Measurements from ENCODE around the gene CASP1. TPM values are rescaled to one million over a fixed set of nuclear protein-coding genes. Genes with fewer than 3 reads are reported as not detected.
"Not testable (repeated sequence)": the region's sequence is repeated elsewhere in the genome, so short reads cannot be mapped to it uniquely, and the experiment has no call there.

Gene CASP1
- total and polyA plus RNA-seq, 10 donors, result 57.7 to 158 (median 103) TPM

GRCh38 chr11:105070306-105070705, 35.4 kb upstream of the CASP1 start:
- no peak for TF ChIP-seq POLR2A (IDR thresholded peaks at IDR 0.05)
- no peak for TF ChIP-seq POLR2AphosphoS5 (IDR thresholded peaks at IDR 0.05)
- TF ChIP-seq CTCF (IDR thresholded peaks at IDR 0.05 in 8 of 11, conservative IDR thresholded peaks at IDR 0.05 in 3 of 11), result no peak
- DNase-seq, result no peak
- peak overlapping the region in 1 of 8 donors; percentile 33 for H3K4me3 ChIP-seq
- H3K4me1 ChIP-seq, result peaks cover 0 to 7% (median 0%) of the 10 kb centered on the region in 6 donors
- intact Hi-C loops (cut with DNase I; ENCODE audit: low total_unique reads), result no loop called here
- whole genome bisulfite sequencing, 5 donors, result 71 to 83% (median 76%) methylated on average over 4 of the region's 4 CpGs
- no peaks in the 10 kb centered on the region for H3K9me3 ChIP-seq
- peak overlapping the region in 2 of 8 donors; percentile 53 to 54 for H3K27ac ChIP-seq
- H3K27me3 ChIP-seq (replicated peaks in 1 of 7), result no peaks in the 10 kb centered on the region
- no peaks in the 10 kb centered on the region for H3K36me3 ChIP-seq

- WGBS, 5 donors, result 0 to 94% (median 74%) methylated on average over 1 to 2 of the region's 2 CpGs
- H3K4me3 ChIP-seq; DNase-seq; H3K27me3 ChIP-seq (replicated peaks in 1 of 7); intact Hi-C loops (cut with DNase I; ENCODE audit: low total_unique reads); H3K9me3 ChIP-seq; H3K4me1 ChIP-seq; H3K36me3 ChIP-seq; H3K27ac ChIP-seq: not testable (repeated sequence)
Observed at GRCh38 chr11:105069749-105070148, 34.8 kb upstream of the CASP1 start.

- intact Hi-C loops (cut with DNase I; ENCODE audit: low total_unique reads); DNase-seq; H3K36me3 ChIP-seq; H3K27ac ChIP-seq; H3K9me3 ChIP-seq; H3K4me3 ChIP-seq; H3K27me3 ChIP-seq (replicated peaks in 1 of 7); H3K4me1 ChIP-seq: not testable (repeated sequence)
- WGBS, 5 donors, result 64 to 80% (median 72%) methylated on average over 9 of the region's 9 CpGs
Observed at GRCh38 chr11:105063245-105063941, 28.4 kb upstream of the CASP1 start.

- Histone ChIP-seq H3K36me3 (no peaks in the 10 kb centered on the region), H3K4me1 (no peaks in the 10 kb centered on the region), H3K9me3 (no peaks in the 10 kb centered on the region), H3K4me3 (no peak overlapping the region), H3K27me3 (replicated peaks in 1 of 7) (no peaks in the 10 kb centered on the region), H3K27ac (no peak overlapping the region)
- WGBS, 5 donors, result 55 to 64% (median 60%) methylated on average over 4 of the region's 4 CpGs
- TF ChIP-seq POLR2AphosphoS5 (IDR thresholded peaks at IDR 0.05), result no peak
- TF ChIP-seq CTCF (IDR thresholded peaks at IDR 0.05 in 8 of 11, conservative IDR thresholded peaks at IDR 0.05 in 3 of 11), result no peak
- TF ChIP-seq POLR2A (IDR thresholded peaks at IDR 0.05), result no peak
- no peak for DNase-seq
- intact Hi-C loops (cut with DNase I; ENCODE audit: low total_unique reads), result no loop called here
Observed at GRCh38 chr11:105057432-105057831, 22.5 kb upstream of the CASP1 start.

- no peaks in the 10 kb centered on the region for H3K27me3 ChIP-seq (replicated peaks in 1 of 7)
- no peak for TF ChIP-seq POLR2AphosphoS5 (IDR thresholded peaks at IDR 0.05)
- no peak for TF ChIP-seq CTCF (IDR thresholded peaks at IDR 0.05 in 8 of 11, conservative IDR thresholded peaks at IDR 0.05 in 3 of 11)
- TF ChIP-seq POLR2A (IDR thresholded peaks at IDR 0.05), result no peak
- H3K27ac ChIP-seq, result no peak overlapping the region
- intact Hi-C loops (cut with DNase I; ENCODE audit: low total_unique reads), result no loop called here
- no peak overlapping the region for H3K4me3 ChIP-seq
- no peaks in the 10 kb centered on the region for H3K9me3 ChIP-seq
- no peaks in the 10 kb centered on the region for H3K36me3 ChIP-seq
- no peak for DNase-seq
- WGBS, 5 donors, result 95 to 97% (median 96%) methylated on average over 1 of the region's 1 CpG
- no peaks in the 10 kb centered on the region for H3K4me1 ChIP-seq
Observed at GRCh38 chr11:105056446-105056845, 21.5 kb upstream of the CASP1 start.

Measured in spleen (tissue), 11 donors.